NCI-H1930 (cell line): Measurements from ENCODE around the gene SPTBN1.
"Not testable (repeated sequence)": the region's sequence is repeated elsewhere in the genome, so short reads cannot be mapped to it uniquely, and the experiment has no call there.

Source experiments
- DNase-seq, 2 experiments: peaks; one replicate each; lab custom pipeline; 2025; lab: John Stamatoyannopoulos, UW

SPTBN1 gene

GRCh38 chr2:54471221-54471711, 15.1 kb downstream of the SPTBN1 start:
- no peak for DNase-seq

GRCh38 chr2:54473851-54474250, 17.7 kb downstream of the SPTBN1 start:
- DNase-seq, result no peak

GRCh38 chr2:54475285-54475684, 19.2 kb downstream of the SPTBN1 start:
- no peak for DNase-seq

GRCh38 chr2:54475919-54476318, 19.8 kb downstream of the SPTBN1 start:
- no peak for DNase-seq

GRCh38 chr2:54476852-54477251, 20.7 kb downstream of the SPTBN1 start:
- DNase-seq, result no peak

- no peak for DNase-seq
Observed at GRCh38 chr2:54477896-54478295, 21.8 kb downstream of the SPTBN1 start.

GRCh38 chr2:54478899-54479298, 22.8 kb downstream of the SPTBN1 start:
- no peak for DNase-seq

GRCh38 chr2:54479424-54479823, 23.3 kb downstream of the SPTBN1 start:
- DNase-seq, result no peak

- no peak for DNase-seq
Observed at GRCh38 chr2:54480025-54480424, 23.9 kb downstream of the SPTBN1 start.

- no peak for DNase-seq
Observed at GRCh38 chr2:54481686-54482085, 25.6 kb downstream of the SPTBN1 start.

GRCh38 chr2:54482715-54483114, 26.6 kb downstream of the SPTBN1 start:
- DNase-seq, result no peak

- no peak for DNase-seq
Observed at GRCh38 chr2:54483426-54483825, 27.3 kb downstream of the SPTBN1 start.

- DNase-seq, result not testable (repeated sequence)
Observed at GRCh38 chr2:54485756-54486155, 29.6 kb downstream of the SPTBN1 start.

- no peak for DNase-seq
Observed at GRCh38 chr2:54486766-54487165, 30.6 kb downstream of the SPTBN1 start.

- no peak for DNase-seq
Observed at GRCh38 chr2:54490863-54491262, 34.7 kb downstream of the SPTBN1 start.

- no peak for DNase-seq
Observed at GRCh38 chr2:54492335-54492734, 36.2 kb downstream of the SPTBN1 start.

- no peak for DNase-seq
Observed at GRCh38 chr2:54494087-54494486, 38.0 kb downstream of the SPTBN1 start.

GRCh38 chr2:54496920-54497319, 40.8 kb downstream of the SPTBN1 start:
- no peak for DNase-seq

GRCh38 chr2:54497763-54498680, 41.9 kb downstream of the SPTBN1 start:
- no peak for DNase-seq

GRCh38 chr2:54499661-54500060, 43.5 kb downstream of the SPTBN1 start:
- no peak for DNase-seq

GRCh38 chr2:54500404-54501205, 44.5 kb downstream of the SPTBN1 start:
- no peak for DNase-seq

- no peak for DNase-seq
Observed at GRCh38 chr2:54502731-54503130, 46.6 kb downstream of the SPTBN1 start.

GRCh38 chr2:54503192-54503591, 47.1 kb downstream of the SPTBN1 start:
- DNase-seq, result peak in 1 of 2 experiments; percentile 28
